Bronchial epithelial cell (primary cell): Measurements from ENCODE around the gene CKMT2. TPM values are rescaled to one million over a fixed set of nuclear protein-coding genes. Genes with fewer than 3 reads are reported as not detected.
"Not testable (repeated sequence)": the region's sequence is repeated elsewhere in the genome, so short reads cannot be mapped to it uniquely, and the experiment has no call there.

ENCODE experiments used
- DNase-seq: peaks from one replicate; pipeline ENCODE4 v3.0.0-alpha.2; 2010; ENCODE audit warnings: low read depth
- FAIRE-seq: peaks from 2 replicates; lab custom pipeline; 2011; peaks lifted over from hg19 to GRCh38; lab: Jason Lieb, UNC
- H3K27me3 ChIP-seq: 2 replicates; pipeline ENCODE4 v1.5.1; 2011; ENCODE audit warnings: low read length; ENCODE audit not compliant: control insufficient read depth, insufficient read depth
- H3K36me3 ChIP-seq: 2 replicates; pipeline ENCODE4 v1.5.1; 2011; ENCODE audit warnings: low read length; ENCODE audit not compliant: control insufficient read depth, insufficient read depth
- H3K4me3 ChIP-seq: 2 replicates; pipeline ENCODE4 v1.5.1; 2011; ENCODE audit warnings: mild to moderate bottlenecking, low read depth, low read length, control low read depth
- CTCF ChIP-seq: IDR thresholded peaks from 2 replicates; pipeline ENCODE4 v1.5.1; 2011; ENCODE audit warnings: mild to moderate bottlenecking, moderate library complexity, low read length, control low read depth, inconsistent platforms; ENCODE audit not compliant: insufficient read depth, severe bottlenecking
- total RNA-seq: library from RNA; depleted of rRNA; stranded (reverse); fragments of >200 nt; gene quantifications from 2 replicates; pipeline ENCODE4 v1.2.1, GENCODE V29; 2014

CKMT2 gene
- total RNA-seq, 1 donor from 2014 or later = not detected

GRCh38 chr5:81265101-81265500 is 32.0 kb downstream of the CKMT2 start:
- H3K4me3 ChIP-seq = no peak overlapping the region
- H3K36me3 ChIP-seq = no peaks in the 10 kb centered on the region
- no peaks in the 10 kb centered on the region for H3K27me3 ChIP-seq
- DNase-seq (no peak), FAIRE-seq (no peak)
- no peak for TF ChIP-seq CTCF

- Histone ChIP-seq H3K27me3 (no peaks in the 10 kb centered on the region), H3K4me3 (no peak overlapping the region), H3K36me3 (no peaks in the 10 kb centered on the region)
- DNase-seq = peak; percentile 90
- TF ChIP-seq CTCF = no peak
- peak; percentile 43 for FAIRE-seq
These were observed 35.5 kb downstream of the CKMT2 start for GRCh38 chr5:81268521-81269196.

- Histone ChIP-seq H3K36me3 (no peaks in the 10 kb centered on the region), H3K4me3 (no peak overlapping the region), H3K27me3 (no peaks in the 10 kb centered on the region)
- no peak for TF ChIP-seq CTCF
- FAIRE-seq = no peak
- no peak for DNase-seq
These were observed 36.8 kb downstream of the CKMT2 start for GRCh38 chr5:81269751-81270393.

GRCh38 chr5:81270394-81271027 is 37.4 kb downstream of the CKMT2 start:
- FAIRE-seq, H3K4me3 ChIP-seq, H3K27me3 ChIP-seq: not testable (repeated sequence)

GRCh38 chr5:81283976-81284375 is 50.9 kb downstream of the CKMT2 start:
- Histone ChIP-seq H3K4me3 (no peak overlapping the region), H3K27me3 (no peaks in the 10 kb centered on the region), H3K36me3 (no peaks in the 10 kb centered on the region)
- no peak for DNase-seq
- TF ChIP-seq CTCF = no peak
- FAIRE-seq = no peak

More at GRCh38 chr5:81270394-81271027, 37.4 kb downstream of the CKMT2 start:
- not testable (repeated sequence) for H3K36me3 ChIP-seq, DNase-seq

GRCh38 chr5:81286059-81286617 is 53.0 kb downstream of the CKMT2 start:
- TF ChIP-seq CTCF = no peak
- DNase-seq (peak; percentile 53), FAIRE-seq (no peak)
- H3K4me3 ChIP-seq = no peak overlapping the region
- H3K36me3 ChIP-seq = no peaks in the 10 kb centered on the region
- H3K27me3 ChIP-seq = no peaks in the 10 kb centered on the region
